ENCODE measurements around the gene PKNOX2.

GRCh38 chr11:125464270-125464662, 299.7 kb downstream of the PKNOX2 start:
- TF ChIP-seq, protein P1, sequence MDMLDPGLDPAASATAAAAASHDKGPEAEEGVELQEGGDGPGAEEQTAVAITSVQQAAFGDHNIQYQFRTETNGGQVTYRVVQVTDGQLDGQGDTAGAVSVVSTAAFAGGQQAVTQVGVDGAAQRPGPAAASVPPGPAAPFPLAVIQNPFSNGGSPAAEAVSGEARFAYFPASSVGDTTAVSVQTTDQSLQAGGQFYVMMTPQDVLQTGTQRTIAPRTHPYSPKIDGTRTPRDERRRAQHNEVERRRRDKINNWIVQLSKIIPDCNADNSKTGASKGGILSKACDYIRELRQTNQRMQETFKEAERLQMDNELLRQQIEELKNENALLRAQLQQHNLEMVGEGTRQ (IDR thresholded peaks at IDR 0.05): no peak
- TF ChIP-seq POLR2A (IDR thresholded peaks at IDR 0.05; ENCODE audit: low read length) (no peak), MAZ (IDR thresholded peaks at IDR 0.05; ENCODE audit: borderline replicate concordance, low read depth, low read length) (no peak), ESRRA (IDR thresholded peaks at IDR 0.05; ENCODE audit: borderline replicate concordance, low read length) (no peak), NPAS2 (CRISPR knock-in tag; IDR thresholded peaks at IDR 0.05; ENCODE audit: borderline replicate concordance) (no peak), REST (IDR thresholded peaks at IDR 0.05) (no peak), JUNB (IDR thresholded peaks at IDR 0.05) (no peak), CHD4 (IDR thresholded peaks at IDR 0.05; ENCODE audit: borderline replicate concordance) (no peak), NR3C1 (IDR thresholded peaks at IDR 0.05) (no peak), MAFK (IDR thresholded peaks at IDR 0.05; ENCODE audit: partially characterized antibody) (no peak), ZFP36 (IDR thresholded peaks at IDR 0.05; ENCODE audit: borderline replicate concordance, partially characterized antibody) (no peak), RNF2 (IDR thresholded peaks at IDR 0.05; ENCODE audit: borderline replicate concordance, low read depth) (no peak)
- TF ChIP-seq, protein P2, sequence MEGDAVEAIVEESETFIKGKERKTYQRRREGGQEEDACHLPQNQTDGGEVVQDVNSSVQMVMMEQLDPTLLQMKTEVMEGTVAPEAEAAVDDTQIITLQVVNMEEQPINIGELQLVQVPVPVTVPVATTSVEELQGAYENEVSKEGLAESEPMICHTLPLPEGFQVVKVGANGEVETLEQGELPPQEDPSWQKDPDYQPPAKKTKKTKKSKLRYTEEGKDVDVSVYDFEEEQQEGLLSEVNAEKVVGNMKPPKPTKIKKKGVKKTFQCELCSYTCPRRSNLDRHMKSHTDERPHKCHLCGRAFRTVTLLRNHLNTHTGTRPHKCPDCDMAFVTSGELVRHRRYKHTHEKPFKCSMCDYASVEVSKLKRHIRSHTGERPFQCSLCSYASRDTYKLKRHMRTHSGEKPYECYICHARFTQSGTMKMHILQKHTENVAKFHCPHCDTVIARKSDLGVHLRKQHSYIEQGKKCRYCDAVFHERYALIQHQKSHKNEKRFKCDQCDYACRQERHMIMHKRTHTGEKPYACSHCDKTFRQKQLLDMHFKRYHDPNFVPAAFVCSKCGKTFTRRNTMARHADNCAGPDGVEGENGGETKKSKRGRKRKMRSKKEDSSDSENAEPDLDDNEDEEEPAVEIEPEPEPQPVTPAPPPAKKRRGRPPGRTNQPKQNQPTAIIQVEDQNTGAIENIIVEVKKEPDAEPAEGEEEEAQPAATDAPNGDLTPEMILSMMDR (IDR thresholded peaks at IDR 0.05): no peak
- TF ChIP-seq, protein P3, sequence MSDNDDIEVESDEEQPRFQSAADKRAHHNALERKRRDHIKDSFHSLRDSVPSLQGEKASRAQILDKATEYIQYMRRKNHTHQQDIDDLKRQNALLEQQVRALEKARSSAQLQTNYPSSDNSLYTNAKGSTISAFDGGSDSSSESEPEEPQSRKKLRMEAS (IDR thresholded peaks at IDR 0.05): no peak

Measured in A549 (cell line).